Suppressor macrophage (primary cell): Measurements from ENCODE around the gene FAT1.
"Not testable (repeated sequence)": the region's sequence is repeated elsewhere in the genome, so short reads cannot be mapped to it uniquely, and the experiment has no call there.

Source experiments
- DNase-seq, 4 experiments: peaks; one replicate each; pipeline ENCODE4 v3.0.0-alpha.2; 2020 to 2022
- total RNA-seq, 17 experiments: gene quantifications; one replicate each; lab custom pipeline; 2026; ENCODE audit warnings: mixed read lengths in 6 of 17, inconsistent platforms in 3 of 17; lab: John Stamatoyannopoulos, UW

Gene FAT1, protein sequence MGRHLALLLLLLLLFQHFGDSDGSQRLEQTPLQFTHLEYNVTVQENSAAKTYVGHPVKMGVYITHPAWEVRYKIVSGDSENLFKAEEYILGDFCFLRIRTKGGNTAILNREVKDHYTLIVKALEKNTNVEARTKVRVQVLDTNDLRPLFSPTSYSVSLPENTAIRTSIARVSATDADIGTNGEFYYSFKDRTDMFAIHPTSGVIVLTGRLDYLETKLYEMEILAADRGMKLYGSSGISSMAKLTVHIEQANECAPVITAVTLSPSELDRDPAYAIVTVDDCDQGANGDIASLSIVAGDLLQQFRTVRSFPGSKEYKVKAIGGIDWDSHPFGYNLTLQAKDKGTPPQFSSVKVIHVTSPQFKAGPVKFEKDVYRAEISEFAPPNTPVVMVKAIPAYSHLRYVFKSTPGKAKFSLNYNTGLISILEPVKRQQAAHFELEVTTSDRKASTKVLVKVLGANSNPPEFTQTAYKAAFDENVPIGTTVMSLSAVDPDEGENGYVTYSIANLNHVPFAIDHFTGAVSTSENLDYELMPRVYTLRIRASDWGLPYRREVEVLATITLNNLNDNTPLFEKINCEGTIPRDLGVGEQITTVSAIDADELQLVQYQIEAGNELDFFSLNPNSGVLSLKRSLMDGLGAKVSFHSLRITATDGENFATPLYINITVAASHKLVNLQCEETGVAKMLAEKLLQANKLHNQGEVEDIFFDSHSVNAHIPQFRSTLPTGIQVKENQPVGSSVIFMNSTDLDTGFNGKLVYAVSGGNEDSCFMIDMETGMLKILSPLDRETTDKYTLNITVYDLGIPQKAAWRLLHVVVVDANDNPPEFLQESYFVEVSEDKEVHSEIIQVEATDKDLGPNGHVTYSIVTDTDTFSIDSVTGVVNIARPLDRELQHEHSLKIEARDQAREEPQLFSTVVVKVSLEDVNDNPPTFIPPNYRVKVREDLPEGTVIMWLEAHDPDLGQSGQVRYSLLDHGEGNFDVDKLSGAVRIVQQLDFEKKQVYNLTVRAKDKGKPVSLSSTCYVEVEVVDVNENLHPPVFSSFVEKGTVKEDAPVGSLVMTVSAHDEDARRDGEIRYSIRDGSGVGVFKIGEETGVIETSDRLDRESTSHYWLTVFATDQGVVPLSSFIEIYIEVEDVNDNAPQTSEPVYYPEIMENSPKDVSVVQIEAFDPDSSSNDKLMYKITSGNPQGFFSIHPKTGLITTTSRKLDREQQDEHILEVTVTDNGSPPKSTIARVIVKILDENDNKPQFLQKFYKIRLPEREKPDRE (N-terminal part only)
- 0.30 to 12.0 (median 1.7) reads per million in 17 experiments for total RNA-seq

DNA sequence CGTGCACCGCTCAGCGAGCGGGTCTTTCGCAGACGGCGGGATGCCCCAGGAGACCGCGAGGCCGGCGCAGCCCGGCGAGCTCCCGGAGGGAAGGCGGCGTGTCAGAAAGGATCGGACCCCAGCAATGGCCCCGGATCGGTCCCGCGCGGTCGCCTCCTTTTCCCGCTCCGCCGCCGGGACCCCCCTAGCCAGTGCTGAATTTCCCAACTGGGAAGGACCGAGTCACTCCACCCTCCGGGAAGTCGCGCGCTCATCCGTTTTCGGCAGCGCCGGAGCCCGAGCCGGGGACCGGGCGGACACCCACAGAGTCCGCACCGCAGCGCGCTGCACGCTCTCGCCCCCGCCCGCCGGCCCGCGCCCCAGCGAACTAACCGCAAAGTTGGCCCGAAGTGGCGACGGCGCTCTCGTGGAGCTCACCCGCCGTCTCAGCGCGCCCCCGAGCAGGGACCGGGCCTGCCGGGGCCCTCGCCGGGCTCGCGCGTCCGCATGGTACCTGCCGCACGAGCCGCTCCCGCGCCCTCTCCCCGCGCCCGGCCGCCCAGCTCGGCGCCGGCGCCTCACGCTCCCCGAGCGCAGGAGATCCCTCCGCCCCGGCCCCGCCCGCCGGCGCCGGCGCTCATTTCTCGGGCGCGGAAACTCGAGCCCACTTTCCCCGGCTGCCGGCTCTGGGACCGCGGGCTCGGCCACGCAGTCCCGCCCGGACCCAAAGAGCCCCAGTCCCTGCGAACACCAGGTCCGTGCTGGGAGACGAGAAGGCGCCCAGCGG is at the start of gene FAT1:
TSS of gene FAT1 (minus strand) at position 565 of the 766 bp plus-strand sequence. CDS start 14,029 bp downstream, outside the sequence.
- DNase-seq: peak in 2 of 4 experiments; percentile 28 to 45

DNA sequence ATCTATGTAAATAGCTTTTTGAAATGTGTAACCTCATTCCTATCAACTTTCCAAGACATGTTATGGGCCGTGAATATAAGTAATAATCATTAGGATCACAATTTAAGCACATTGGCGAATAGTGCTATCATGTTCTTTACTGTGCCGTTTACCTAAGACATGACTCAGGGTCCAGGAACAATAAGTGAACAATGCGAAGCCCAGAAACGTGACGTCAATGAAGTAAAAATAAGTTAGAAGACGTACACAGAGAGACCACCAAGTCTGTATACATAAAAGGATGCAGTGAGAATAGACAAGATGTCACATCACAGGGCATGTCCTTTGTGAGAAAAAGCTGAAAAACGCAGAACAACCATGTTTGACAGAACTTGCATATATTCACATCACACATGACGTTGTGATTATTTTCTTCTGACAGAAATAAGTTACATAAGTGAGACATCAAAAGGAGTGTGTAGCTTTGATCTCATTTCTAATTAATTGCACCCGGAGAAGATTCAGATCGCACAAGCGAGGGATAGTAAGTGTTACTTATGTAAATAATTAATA is 49.4 kb upstream of the FAT1 start:
- DNase-seq: no peak

DNA sequence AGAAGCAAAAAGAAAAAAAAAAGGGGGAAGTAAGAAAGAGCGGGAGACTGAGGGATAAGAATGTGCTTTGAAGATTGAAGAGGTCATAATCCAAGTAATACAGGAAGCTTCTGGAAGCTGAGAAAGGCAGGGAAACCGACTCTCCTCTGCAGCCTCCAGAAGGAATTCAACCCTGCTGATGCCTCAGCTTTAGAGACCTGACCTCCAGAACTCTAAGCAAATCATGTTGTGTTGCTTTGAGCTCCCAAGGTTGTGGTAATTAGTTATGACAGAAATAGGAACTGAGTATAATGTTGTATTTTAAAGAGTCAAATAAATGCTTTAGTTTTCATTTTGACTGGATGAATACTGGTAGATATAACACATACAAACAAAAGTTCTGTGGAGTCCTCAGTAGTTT is 48.0 kb upstream of the FAT1 start:
- no peak for DNase-seq

DNA sequence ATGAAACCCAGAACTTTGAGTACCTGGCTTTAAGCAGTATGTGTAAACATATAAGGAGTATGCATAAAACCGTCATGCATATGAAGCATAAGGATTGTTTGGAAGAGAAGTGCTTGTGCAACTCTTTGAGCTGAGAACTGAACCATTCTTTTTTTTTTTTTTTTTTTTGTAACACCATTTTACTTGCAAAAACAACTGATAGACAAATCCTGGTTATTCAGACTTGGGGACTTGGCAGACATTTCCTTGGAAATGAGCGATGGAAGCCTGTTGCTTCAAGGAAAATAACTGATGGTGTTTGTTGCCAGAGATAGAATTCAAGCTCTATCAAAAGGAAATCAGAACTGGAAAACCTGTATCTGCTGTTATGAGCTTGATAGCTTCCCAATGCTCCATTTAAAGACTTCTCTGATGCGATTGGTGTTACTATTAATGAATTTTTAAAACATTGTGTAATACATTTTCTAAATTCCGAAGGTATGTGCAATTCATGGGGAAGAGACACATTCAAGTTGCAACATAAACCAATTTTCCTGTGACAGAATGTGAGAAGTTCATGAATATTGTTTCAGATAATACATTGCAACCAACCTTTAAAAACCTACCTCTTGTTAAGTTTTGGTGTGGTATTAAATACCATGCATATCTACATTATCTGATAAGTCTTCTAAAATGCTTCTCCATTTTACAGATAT is 47.0 kb upstream of the FAT1 start:
- DNase-seq: no peak

DNA sequence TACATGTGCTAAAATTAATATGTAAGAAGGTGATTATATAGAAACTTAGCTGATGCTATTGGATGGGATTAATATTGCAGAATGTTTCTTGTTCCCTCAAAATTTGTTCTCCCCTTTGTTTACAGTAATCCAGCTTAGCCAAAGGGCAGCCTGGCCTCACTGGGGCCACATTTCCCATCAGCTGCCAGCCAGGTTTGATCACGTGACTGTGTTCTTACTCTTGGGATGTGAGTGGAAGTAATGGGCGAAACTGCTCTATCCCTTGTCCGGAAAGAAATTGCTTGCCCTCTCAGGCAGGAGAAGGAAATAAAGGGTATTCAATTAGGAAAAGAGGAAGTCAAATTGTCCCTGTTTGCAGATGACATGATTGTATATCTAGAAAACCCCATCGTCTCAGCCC is 44.1 kb upstream of the FAT1 start:
- DNase-seq: no peak

DNA sequence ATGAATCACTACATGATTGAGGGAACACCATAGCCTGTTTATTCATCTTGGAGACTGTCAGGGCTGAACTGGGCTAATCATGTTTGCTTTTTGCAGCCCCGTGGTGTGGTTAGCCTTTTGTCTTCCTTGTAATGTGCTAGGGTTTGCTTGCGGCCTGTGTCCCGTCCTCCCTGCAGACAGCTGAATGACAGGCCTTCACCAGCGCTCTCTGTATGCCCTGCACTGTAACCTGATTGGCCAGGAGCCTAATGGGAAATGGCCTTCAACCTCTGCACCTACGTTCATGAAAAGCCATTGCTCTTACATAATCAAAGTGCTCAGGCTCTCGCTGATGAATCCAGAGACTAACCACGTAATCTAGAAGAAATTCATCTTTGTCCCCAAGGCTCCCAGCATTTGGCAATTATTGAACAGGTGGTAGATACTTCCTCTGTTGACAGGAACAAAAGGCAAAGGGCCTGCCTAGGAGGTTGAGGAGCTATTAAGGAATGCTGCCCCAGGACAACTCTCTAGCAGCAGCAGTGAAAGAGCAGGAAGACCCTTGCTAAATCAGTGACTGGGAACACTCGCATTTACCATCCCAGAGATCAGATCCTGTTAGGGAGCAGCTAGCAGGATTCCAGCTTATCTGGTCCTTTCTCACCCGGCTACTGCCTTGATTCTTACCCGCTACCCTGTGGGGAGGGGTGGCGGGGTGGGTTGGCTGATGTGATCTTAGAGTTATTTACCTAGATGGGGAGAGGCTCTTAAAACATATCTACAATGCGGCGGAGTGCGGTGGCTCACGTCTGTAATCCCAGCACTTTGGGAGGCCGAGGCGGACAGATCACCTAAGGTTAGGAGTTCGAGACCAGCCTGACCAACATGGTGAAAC is 42.3 kb upstream of the FAT1 start:
- DNase-seq: no peak

DNA sequence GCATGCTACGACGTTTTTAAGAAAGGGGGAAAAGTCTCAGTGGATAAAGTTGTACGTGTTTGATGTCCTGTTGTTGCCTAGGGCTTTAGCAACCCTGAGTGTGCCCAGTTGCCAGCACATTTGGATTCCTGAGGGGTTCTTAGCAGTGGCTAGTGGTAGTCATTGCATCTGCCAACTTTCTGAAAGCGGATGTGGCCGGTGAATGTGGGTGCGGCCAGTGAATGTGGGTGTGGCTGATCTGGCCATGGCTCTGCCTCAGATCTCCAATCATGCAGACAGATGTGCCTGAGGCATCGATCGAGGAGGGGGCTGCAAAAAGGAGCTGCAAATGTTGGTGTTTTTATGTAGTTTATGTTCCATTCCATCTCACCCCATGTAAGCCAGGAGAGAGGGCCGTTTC is 41.5 kb upstream of the FAT1 start:
- no peak for DNase-seq

DNA sequence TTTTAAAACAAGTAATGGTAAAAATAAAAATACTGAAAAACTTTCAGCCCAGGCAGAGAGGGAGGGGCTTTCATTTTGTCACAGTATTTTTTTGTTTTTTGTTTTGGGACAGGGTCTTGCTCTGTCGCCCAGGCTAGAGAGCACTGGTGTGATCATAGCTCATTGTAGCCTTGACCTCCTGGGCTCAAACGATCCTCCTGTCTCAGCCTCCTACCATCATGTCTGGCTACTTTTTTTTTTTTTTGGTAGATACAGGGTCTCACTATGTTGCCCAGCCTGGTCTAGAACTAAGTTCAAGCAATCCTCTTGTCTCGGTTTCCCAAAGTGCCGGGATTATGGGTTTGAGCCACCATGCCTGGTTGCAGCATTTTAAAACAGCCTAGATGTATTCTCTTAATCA is 40.8 kb upstream of the FAT1 start:
- DNase-seq: no peak

DNA sequence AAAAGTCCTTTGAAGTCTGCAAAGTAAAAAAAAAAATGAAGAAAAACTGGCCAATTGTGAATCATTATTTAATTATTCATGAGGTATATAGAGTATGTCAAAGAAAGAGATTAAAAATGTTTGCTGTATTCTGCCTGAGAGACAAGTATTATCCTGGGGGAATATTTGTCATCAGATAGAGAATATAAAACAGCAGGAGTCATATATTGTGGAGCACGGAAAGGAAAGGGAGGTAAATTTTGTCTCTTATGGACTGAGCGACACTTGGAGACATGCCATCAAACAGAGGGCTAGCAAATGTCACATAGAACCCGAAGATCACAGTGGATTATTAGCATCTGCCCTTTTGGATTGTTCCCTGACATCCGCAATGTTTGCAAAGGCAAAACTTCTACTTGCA is 39.2 kb upstream of the FAT1 start:
- DNase-seq: no peak

DNA sequence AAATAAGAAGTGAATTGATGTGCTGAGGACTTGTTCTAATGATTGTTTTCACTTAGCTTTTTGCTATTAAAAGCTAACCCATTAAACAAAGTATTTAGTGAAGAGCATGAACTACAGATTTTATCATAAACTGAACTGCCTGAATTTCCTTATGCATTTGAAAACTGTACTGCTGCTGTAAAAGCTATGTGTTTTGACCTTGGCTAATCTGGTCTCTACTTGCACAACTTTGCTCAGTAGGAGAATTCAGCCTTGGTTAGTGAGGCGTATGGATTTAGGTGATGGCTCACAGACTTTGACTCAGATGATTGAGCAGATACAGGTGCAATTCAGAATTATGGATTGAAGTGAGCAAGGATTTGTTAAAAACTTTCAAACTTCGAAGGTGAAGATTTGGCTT is 38.7 kb upstream of the FAT1 start:
- DNase-seq: no peak

DNA sequence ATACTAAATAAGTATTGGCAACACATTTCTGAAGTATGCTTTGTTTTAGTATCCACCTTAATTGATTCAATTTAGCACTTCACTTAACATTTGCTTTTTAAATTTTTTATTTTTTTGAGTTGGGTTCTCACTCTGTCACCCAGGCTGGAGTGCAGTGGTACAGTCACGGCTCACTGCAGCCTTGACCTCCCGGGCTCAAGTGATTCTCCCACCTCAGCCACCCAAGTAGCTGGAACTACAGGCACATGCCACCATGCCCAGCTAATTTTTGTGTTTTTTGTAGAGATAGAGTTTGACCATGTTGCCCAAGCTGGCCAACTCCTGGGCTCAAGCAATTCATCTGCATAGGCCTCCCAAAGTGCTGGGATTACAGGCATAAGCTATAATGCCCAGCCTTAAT is 38.3 kb upstream of the FAT1 start:
- DNase-seq: not testable (repeated sequence)

DNA sequence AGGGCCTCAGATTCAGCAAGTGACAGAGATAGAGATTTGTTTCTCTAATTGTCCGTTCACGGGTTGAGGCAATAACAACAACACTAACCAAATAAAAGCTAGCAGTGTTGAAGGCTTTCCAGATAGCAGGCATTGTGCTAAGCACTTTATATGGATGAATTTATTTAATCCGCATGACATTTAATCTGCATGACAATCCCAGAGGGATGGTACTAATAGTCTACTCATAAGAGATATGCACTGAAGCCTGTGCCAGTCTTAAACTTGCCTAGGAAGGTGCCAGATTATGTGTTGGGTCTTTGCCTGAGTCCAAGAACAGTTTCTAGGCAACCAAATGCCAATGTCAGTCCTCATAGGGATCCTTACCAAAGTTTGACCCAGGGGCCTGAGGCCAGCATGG is 37.7 kb upstream of the FAT1 start:
- no peak for DNase-seq

DNA sequence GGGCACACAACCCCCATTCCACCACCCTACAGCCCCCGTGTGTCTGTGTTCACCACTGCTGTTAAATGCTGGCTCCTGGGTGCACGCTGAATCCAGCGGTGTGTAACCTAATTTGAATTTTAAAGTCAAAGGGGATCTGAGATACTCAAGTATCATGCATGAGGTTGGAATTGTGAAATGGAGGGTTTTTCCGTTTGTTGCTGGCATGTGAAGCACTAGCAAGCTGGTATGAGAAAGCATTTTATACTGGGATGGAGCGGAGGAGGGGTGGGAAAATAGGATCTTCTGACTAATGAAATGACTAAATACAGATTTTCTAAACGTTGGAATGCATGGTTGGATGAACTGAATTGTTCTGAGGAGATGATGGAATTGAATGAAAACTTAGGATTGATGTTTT is 36.9 kb upstream of the FAT1 start:
- DNase-seq: no peak

DNA sequence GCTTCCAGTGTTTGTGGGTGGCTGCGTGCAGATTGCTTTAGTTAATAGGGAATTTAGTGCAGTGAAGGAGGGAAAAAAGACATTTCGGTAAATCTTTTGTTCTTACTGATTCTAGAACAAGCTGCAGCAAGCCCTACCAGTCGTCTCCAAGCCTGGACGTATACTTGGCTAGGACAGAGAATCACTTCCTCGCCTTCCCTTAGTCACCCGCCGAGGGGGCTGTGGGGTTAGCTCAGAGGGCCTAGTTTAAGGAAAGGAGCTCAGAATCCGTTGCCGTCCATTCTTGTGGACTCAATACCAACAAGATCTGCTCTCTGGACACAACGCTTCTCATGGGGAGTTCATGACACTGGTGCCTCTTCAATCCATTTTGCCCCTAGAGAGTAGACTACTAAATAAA is 36.3 kb upstream of the FAT1 start:
- DNase-seq: no peak

DNA sequence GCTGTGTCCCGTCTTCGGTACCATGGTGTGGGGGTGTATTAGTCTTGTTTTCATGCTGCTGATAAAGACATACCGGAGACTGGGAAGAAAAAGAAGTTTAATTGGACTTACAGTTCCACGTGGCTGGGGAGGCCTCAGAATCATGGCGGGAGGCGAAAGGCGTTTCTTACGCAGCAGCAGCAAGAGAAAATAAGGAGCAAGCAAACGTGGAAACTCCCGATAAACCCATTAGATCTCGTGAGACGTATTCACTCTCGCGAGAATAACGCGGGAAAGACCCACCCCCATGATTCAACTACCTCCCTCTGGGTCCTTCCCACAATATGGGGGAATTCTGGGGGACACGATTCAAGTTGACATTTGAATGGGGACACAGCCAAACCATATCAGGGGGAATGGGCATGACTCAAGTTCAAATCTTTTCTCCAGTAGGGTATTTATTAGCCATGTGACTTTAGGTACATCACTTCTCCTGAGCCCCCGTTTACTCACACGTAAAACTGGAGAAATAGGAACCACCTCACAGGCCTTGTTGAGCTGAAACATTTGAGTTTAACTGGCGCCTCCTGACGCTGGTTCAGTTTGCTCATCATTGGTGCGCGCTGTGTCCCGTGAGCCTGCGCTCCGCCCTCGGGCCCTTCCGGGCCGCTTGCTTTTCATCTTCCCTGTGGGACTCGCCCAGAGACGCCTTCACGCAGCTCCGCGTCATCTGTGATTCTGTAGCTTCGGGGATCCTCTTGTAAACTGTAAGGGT is 35.5 kb upstream of the FAT1 start:
- no peak for DNase-seq

DNA sequence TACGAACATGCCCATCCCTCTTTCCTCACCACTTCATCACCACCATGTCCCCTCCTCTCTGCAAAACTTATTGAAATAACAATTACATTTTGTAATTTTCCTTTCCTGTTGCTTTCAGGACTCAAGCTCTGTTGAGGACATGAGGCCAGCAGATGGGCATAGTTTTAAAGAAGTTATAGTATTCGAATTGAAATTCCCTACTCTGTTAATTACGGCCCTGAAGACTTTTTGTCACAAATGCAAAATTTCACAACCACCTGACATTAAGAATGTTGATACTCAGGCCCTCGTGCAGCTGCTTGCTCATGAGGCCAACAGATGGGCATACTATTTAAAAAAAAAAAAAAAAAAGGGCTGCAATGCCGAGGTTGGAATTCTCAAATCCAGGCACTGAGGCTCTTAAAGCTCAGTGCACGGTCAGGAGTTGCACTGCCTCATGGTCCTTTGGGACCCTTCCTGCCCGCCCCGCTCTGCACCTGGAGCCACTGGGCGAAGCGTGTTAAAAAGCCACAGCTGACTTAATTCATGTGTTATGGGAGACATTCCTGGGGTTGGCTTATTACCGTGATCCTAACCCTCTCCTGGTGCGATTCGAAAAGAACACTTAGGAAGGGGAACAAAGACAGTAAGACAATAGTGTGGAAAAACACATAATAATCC is 34.2 kb upstream of the FAT1 start:
- DNase-seq: no peak

DNA sequence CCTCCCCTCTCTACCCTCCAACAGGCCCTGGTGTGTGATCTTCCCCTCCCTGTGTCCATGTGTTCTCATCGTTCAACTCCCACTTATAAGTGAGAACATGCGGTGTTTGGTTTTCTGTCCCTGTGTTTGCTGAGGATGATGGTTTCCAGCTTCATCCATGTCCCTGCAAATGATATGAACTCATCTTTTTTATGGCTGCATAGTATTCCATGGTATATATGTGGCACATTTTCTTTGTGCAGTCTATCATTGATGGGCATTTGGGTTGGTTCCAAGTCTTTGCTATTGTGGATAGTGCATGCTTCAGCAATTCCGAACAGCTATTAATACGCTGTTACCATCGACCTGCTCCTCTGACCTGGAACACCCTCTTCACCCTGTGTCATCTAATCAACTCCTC is 32.9 kb upstream of the FAT1 start:
- not testable (repeated sequence) for DNase-seq
